ENCODE results near the gene BRI3BP. TPM values are rescaled to one million over a fixed set of nuclear protein-coding genes. Genes with fewer than 3 reads are reported as not detected.

BRI3BP gene
- total and polyA plus RNA-seq, 10 donors: 3.3 to 13.4 (median 11.9) TPM

- H3K36me3 ChIP-seq: peaks cover 0 to 91% (median 63%) of the 10 kb centered on the region in 6 donors
- no peaks in the 10 kb centered on the region for H3K9me3 ChIP-seq
- H3K27me3 ChIP-seq (replicated peaks in 1 of 7): no peaks in the 10 kb centered on the region
- no peak overlapping the region for H3K4me3 ChIP-seq
- H3K4me1 ChIP-seq: no peaks in the 10 kb centered on the region
- 88 to 90% (median 89%) methylated on average over 15 to 20 of the region's 20 CpGs for WGBS, 5 donors
- TF ChIP-seq CTCF (IDR thresholded peaks at IDR 0.05 in 8 of 11, conservative IDR thresholded peaks at IDR 0.05 in 3 of 11) (no peak), POLR2A (IDR thresholded peaks at IDR 0.05) (no peak), POLR2AphosphoS5 (IDR thresholded peaks at IDR 0.05) (no peak)
- DNase-seq: no peak
- intact Hi-C loops (cut with DNase I; ENCODE audit: low total_unique reads): no loop called here
- no peak overlapping the region for H3K27ac ChIP-seq
Observed at GRCh38 chr12:124947561-124948398, 45.7 kb upstream of the BRI3BP start.

- no peak overlapping the region for H3K4me3 ChIP-seq
- H3K4me1 ChIP-seq: no peaks in the 10 kb centered on the region
- no peaks in the 10 kb centered on the region for H3K27me3 ChIP-seq (replicated peaks in 1 of 7)
- intact Hi-C loops (cut with DNase I; ENCODE audit: low total_unique reads): no loop called here
- H3K27ac ChIP-seq: no peak overlapping the region
- no peak for DNase-seq
- no peaks in the 10 kb centered on the region for H3K9me3 ChIP-seq
- peaks cover 0 to 96% (median 71%) of the 10 kb centered on the region in 6 donors for H3K36me3 ChIP-seq
- WGBS, 5 donors: 92 to 98% (median 95%) methylated on average over 6 to 12 of the region's 12 CpGs
- TF ChIP-seq CTCF (IDR thresholded peaks at IDR 0.05 in 8 of 11, conservative IDR thresholded peaks at IDR 0.05 in 3 of 11): no peak
- no peak for TF ChIP-seq POLR2AphosphoS5 (IDR thresholded peaks at IDR 0.05)
- TF ChIP-seq POLR2A (IDR thresholded peaks at IDR 0.05): no peak
Observed at GRCh38 chr12:124949066-124949465, 44.4 kb upstream of the BRI3BP start.

GRCh38 chr12:124949779-124950728 is 43.4 kb upstream of the BRI3BP start:
- H3K4me1 ChIP-seq: no peaks in the 10 kb centered on the region
- TF ChIP-seq CTCF (IDR thresholded peaks at IDR 0.05 in 8 of 11, conservative IDR thresholded peaks at IDR 0.05 in 3 of 11) (no peak), POLR2AphosphoS5 (IDR thresholded peaks at IDR 0.05) (peak in 1 of 3 donors; percentile 26)
- peaks cover 0 to 98% (median 80%) of the 10 kb centered on the region in 6 donors for H3K36me3 ChIP-seq
- H3K4me3 ChIP-seq: no peak overlapping the region
- H3K27me3 ChIP-seq (replicated peaks in 1 of 7): no peaks in the 10 kb centered on the region
- H3K9me3 ChIP-seq: no peaks in the 10 kb centered on the region
- intact Hi-C loops (cut with DNase I; ENCODE audit: low total_unique reads): no loop called here
- no peak overlapping the region for H3K27ac ChIP-seq
- WGBS, 5 donors: 91 to 98% (median 95%) methylated on average over 15 to 47 of the region's 47 CpGs
- DNase-seq: no peak
